ENCODE results near the gene ENAM.
"Not testable (repeated sequence)": the region's sequence is repeated elsewhere in the genome, so short reads cannot be mapped to it uniquely, and the experiment has no call there.

The ENAM gene

GRCh38 chr4:70658418-70658817, 29.9 kb downstream of the ENAM start:
- no peak overlapping the region for H3K4me3 Mint-ChIP-seq
- DNase-seq (no peak), ATAC-seq (no peak)
- no peaks in the 10 kb centered on the region for H3K27me3 Mint-ChIP-seq
- no peaks in the 10 kb centered on the region for H3K9me3 Mint-ChIP-seq
- no peak overlapping the region for H3K27ac Mint-ChIP-seq
- H3K4me1 Mint-ChIP-seq = peaks cover 12% of the 10 kb centered on the region

GRCh38 chr4:70660106-70660505, 31.6 kb downstream of the ENAM start:
- no peak overlapping the region for H3K4me3 Mint-ChIP-seq
- no peak for ATAC-seq
- no peaks in the 10 kb centered on the region for H3K9me3 Mint-ChIP-seq
- no peak overlapping the region for H3K27ac Mint-ChIP-seq
- peaks cover 12% of the 10 kb centered on the region for H3K4me1 Mint-ChIP-seq
- no peaks in the 10 kb centered on the region for H3K27me3 Mint-ChIP-seq
- DNase-seq = no peak

- H3K27ac Mint-ChIP-seq, H3K27me3 Mint-ChIP-seq, H3K9me3 Mint-ChIP-seq, H3K4me3 Mint-ChIP-seq: not testable (repeated sequence)
- H3K4me1 Mint-ChIP-seq = peaks cover 12% of the 10 kb centered on the region
- peak; percentile 89 for ATAC-seq
- peak in 1 of 2 donors; percentile 30 for DNase-seq
Measured at GRCh38 chr4:70661309-70661922, 32.9 kb downstream of the ENAM start.

GRCh38 chr4:70666369-70666768, 37.8 kb downstream of the ENAM start, which contains the start of gene JCHAIN:
Gene JCHAIN (minus strand): TSS chr4:70666508. CDS start chr4:70666490, 18 bp downstream.
- Mint-ChIP-seq H3K9me3 (no peaks in the 10 kb centered on the region), H3K4me1 (peaks cover 14% of the 10 kb centered on the region), H3K27me3 (no peaks in the 10 kb centered on the region), H3K27ac (no peak within 1 kb of the TSS), H3K4me3 (no peak within 1 kb of the TSS)
- no peak for ATAC-seq
- no peak for DNase-seq

GRCh38 chr4:70667740-70668535, 39.4 kb downstream of the ENAM start:
- H3K4me1 Mint-ChIP-seq = peaks cover 8% of the 10 kb centered on the region
- H3K4me3 Mint-ChIP-seq = no peak overlapping the region
- ATAC-seq (no peak), DNase-seq (no peak)
- H3K27ac Mint-ChIP-seq = peak overlapping the region in 1 of 2 donors; percentile 67
- no peaks in the 10 kb centered on the region for H3K9me3 Mint-ChIP-seq
- H3K27me3 Mint-ChIP-seq = no peaks in the 10 kb centered on the region

- Mint-ChIP-seq H3K27me3 (no peaks in the 10 kb centered on the region), H3K9me3 (no peaks in the 10 kb centered on the region), H3K4me3 (no peak overlapping the region), H3K4me1 (peaks cover 8% of the 10 kb centered on the region), H3K27ac (no peak overlapping the region)
- DNase-seq (no peak), ATAC-seq (no peak)
Measured at GRCh38 chr4:70670332-70671014, 41.9 kb downstream of the ENAM start.

GRCh38 chr4:70671091-70671490, 42.5 kb downstream of the ENAM start:
- Mint-ChIP-seq H3K9me3 (no peaks in the 10 kb centered on the region), H3K27me3 (no peaks in the 10 kb centered on the region), H3K27ac (no peak overlapping the region), H3K4me1 (peaks cover 8% of the 10 kb centered on the region), H3K4me3 (no peak overlapping the region)
- ATAC-seq (no peak), DNase-seq (no peak)

GRCh38 chr4:70674191-70674590, 45.6 kb downstream of the ENAM start:
- Mint-ChIP-seq H3K27me3 (no peaks in the 10 kb centered on the region), H3K4me1 (peaks cover 26% of the 10 kb centered on the region), H3K4me3 (no peak overlapping the region), H3K9me3 (no peaks in the 10 kb centered on the region), H3K27ac (no peak overlapping the region)
- ATAC-seq (no peak), DNase-seq (no peak)

GRCh38 chr4:70674731-70675130, 46.2 kb downstream of the ENAM start:
- ATAC-seq (no peak), DNase-seq (no peak)
- Mint-ChIP-seq H3K9me3 (no peaks in the 10 kb centered on the region), H3K27me3 (no peaks in the 10 kb centered on the region), H3K4me1 (peaks cover 26% of the 10 kb centered on the region), H3K4me3 (no peak overlapping the region), H3K27ac (no peak overlapping the region)

GRCh38 chr4:70676554-70677090, 48.1 kb downstream of the ENAM start:
- ATAC-seq (no peak), DNase-seq (no peak)
- no peak overlapping the region for H3K27ac Mint-ChIP-seq
- H3K4me3 Mint-ChIP-seq = no peak overlapping the region
- no peaks in the 10 kb centered on the region for H3K9me3 Mint-ChIP-seq
- H3K27me3 Mint-ChIP-seq = no peaks in the 10 kb centered on the region
- peaks cover 34% of the 10 kb centered on the region for H3K4me1 Mint-ChIP-seq

GRCh38 chr4:70678383-70678999, 49.9 kb downstream of the ENAM start:
- peak overlapping the region in 1 of 2 donors; percentile 1 for H3K4me3 Mint-ChIP-seq

GRCh38 chr4:70680934-70681333, 52.4 kb downstream of the ENAM start:
- H3K4me3 Mint-ChIP-seq = no peak overlapping the region
- H3K27ac Mint-ChIP-seq = no peak overlapping the region
- H3K9me3 Mint-ChIP-seq = no peaks in the 10 kb centered on the region
- H3K4me1 Mint-ChIP-seq = peaks cover 38% of the 10 kb centered on the region
- no peaks in the 10 kb centered on the region for H3K27me3 Mint-ChIP-seq
- DNase-seq (no peak), ATAC-seq (no peak)

More at GRCh38 chr4:70678383-70678999, 49.9 kb downstream of the ENAM start:
- no peak for ATAC-seq
- peaks cover 34% of the 10 kb centered on the region for H3K4me1 Mint-ChIP-seq
- no peaks in the 10 kb centered on the region for H3K9me3 Mint-ChIP-seq
- no peak for DNase-seq
- H3K27ac Mint-ChIP-seq = no peak overlapping the region
- no peaks in the 10 kb centered on the region for H3K27me3 Mint-ChIP-seq

GRCh38 chr4:70681704-70682103, 53.2 kb downstream of the ENAM start:
- H3K9me3 Mint-ChIP-seq = no peaks in the 10 kb centered on the region
- ATAC-seq (no peak), DNase-seq (no peak)
- H3K4me1 Mint-ChIP-seq = peaks cover 33% of the 10 kb centered on the region
- H3K27me3 Mint-ChIP-seq = no peaks in the 10 kb centered on the region
- H3K4me3 Mint-ChIP-seq = no peak overlapping the region
- no peak overlapping the region for H3K27ac Mint-ChIP-seq

GRCh38 chr4:70682142-70682541, 53.6 kb downstream of the ENAM start:
- not testable (repeated sequence) for H3K27me3 Mint-ChIP-seq, DNase-seq, H3K27ac Mint-ChIP-seq, H3K9me3 Mint-ChIP-seq, H3K4me3 Mint-ChIP-seq, ATAC-seq
- peaks cover 29% of the 10 kb centered on the region for H3K4me1 Mint-ChIP-seq

GRCh38 chr4:70687392-70687791, 58.8 kb downstream of the ENAM start:
- H3K27me3 Mint-ChIP-seq = no peaks in the 10 kb centered on the region
- peak overlapping the region; percentile 99 to 100 for H3K27ac Mint-ChIP-seq
- peak in 1 of 2 donors; percentile 43 for DNase-seq
- H3K9me3 Mint-ChIP-seq = no peaks in the 10 kb centered on the region
- H3K4me1 Mint-ChIP-seq = peaks cover 42% of the 10 kb centered on the region
- ATAC-seq = peak; percentile 12
- peak overlapping the region; percentile 98 to 99 for H3K4me3 Mint-ChIP-seq

Measured in stimulated activated naive CD8-positive, alpha-beta T cell treated with anti-CD3 and anti-CD28 coated beads, Interleukin-15, amount 100 ng/mL, for 72 hours (primary cell).